WTC11 (cell line): ENCODE measurements around the gene PPWD1. TPM values are rescaled to one million over a fixed set of nuclear protein-coding genes. Genes with fewer than 3 reads are reported as not detected.

Source experiments
- CREB1 ChIP-seq: sonication (generic); formaldehyde crosslinking; IDR thresholded peaks from 2 replicates; pipeline ENCODE4 v1.8.0; 2023; ENCODE audit warnings: mild to moderate bottlenecking, missing genetic modification reagents
- FOXP1 ChIP-seq: sonication (generic); formaldehyde crosslinking; IDR thresholded peaks from 2 replicates; pipeline ENCODE4 v1.8.0; 2022; ENCODE audit warnings: missing genetic modification reagents, mild to moderate bottlenecking, moderate library complexity, borderline replicate concordance
- JUN ChIP-seq: sonication (generic); formaldehyde crosslinking; IDR thresholded peaks from 2 replicates; pipeline ENCODE4 v1.8.0; 2023; ENCODE audit warnings: mild to moderate bottlenecking, missing genetic modification reagents
- MYBL2 ChIP-seq: sonication (generic); formaldehyde crosslinking; IDR thresholded peaks from 2 replicates; pipeline ENCODE4 v1.8.1; 2023; ENCODE audit warnings: mild to moderate bottlenecking, moderate library complexity, missing genetic modification reagents
- NFE2L1 ChIP-seq: sonication (generic); formaldehyde crosslinking; IDR thresholded peaks from 2 replicates; pipeline ENCODE4 v1.8.1; 2023; ENCODE audit warnings: missing genetic modification reagents
- NR3C1 ChIP-seq: sonication (generic); formaldehyde crosslinking; conservative IDR thresholded peaks from 2 replicates; pipeline ENCODE4 v1.8.1; 2023; ENCODE audit warnings: low read depth, mild to moderate bottlenecking, missing genetic modification reagents
- SOX15 ChIP-seq: fragments of 250-450 bp; sonication (Bioruptor Pico); IDR thresholded peaks from 2 replicates; pipeline ENCODE4 v1.9.0; 2021; ENCODE audit warnings: mild to moderate bottlenecking
- TCF7 ChIP-seq: sonication (generic); formaldehyde crosslinking; IDR thresholded peaks from 2 replicates; pipeline ENCODE4 v1.8.0; 2022; ENCODE audit warnings: mild to moderate bottlenecking, low read depth, missing genetic modification reagents, moderate library complexity
- TEAD1 ChIP-seq: sonication (generic); formaldehyde crosslinking; IDR thresholded peaks from 2 replicates; pipeline ENCODE4 v1.8.0; 2022; ENCODE audit warnings: mild to moderate bottlenecking, missing genetic modification reagents
- ZNF138 ChIP-seq: sonication (generic); formaldehyde crosslinking; conservative IDR thresholded peaks from 2 replicates; pipeline ENCODE4 v1.8.1; 2022; ENCODE audit warnings: mild to moderate bottlenecking, moderate library complexity, missing genetic modification reagents
- ZNF416 ChIP-seq: fragments of 250-450 bp; sonication (Bioruptor Pico); IDR thresholded peaks from 2 replicates; pipeline ENCODE4 v1.9.0; 2021; ENCODE audit warnings: mild to moderate bottlenecking, inconsistent platforms
- total RNA-seq: library from RNA; stranded (reverse); gene quantifications from 3 replicates; pipeline ENCODE4 v1.2.3, GENCODE V29; 2021
- TF ChIP-seq, protein P1 (sequence below): sonication (generic); formaldehyde crosslinking; IDR thresholded peaks from 2 replicates; pipeline ENCODE4 v1.8.0; 2022; ENCODE audit warnings: missing genetic modification reagents
- TF ChIP-seq, protein P2 (sequence below): sonication (generic); formaldehyde crosslinking; IDR thresholded peaks from 2 replicates; pipeline ENCODE4 v1.8.1; 2023; ENCODE audit warnings: mild to moderate bottlenecking, missing genetic modification reagents
- TF ChIP-seq, protein P3 (sequence below): sonication (generic); formaldehyde crosslinking; IDR thresholded peaks from 2 replicates; pipeline ENCODE4 v1.8.0; 2022; ENCODE audit warnings: mild to moderate bottlenecking, missing genetic modification reagents
- TF ChIP-seq, protein P4 (sequence below): sonication (generic); formaldehyde crosslinking; IDR thresholded peaks from 2 replicates; pipeline ENCODE4 v1.8.1; 2022; ENCODE audit warnings: mild to moderate bottlenecking, moderate library complexity, missing genetic modification reagents
- TF ChIP-seq, protein P5 (sequence below): sonication (generic); formaldehyde crosslinking; conservative IDR thresholded peaks from 2 replicates; pipeline ENCODE4 v1.8.1; 2022; ENCODE audit warnings: mild to moderate bottlenecking, missing genetic modification reagents
- TF ChIP-seq, protein P6 (sequence below): sonication (generic); formaldehyde crosslinking; IDR thresholded peaks from 2 replicates; pipeline ENCODE4 v1.8.0; 2022; ENCODE audit warnings: mild to moderate bottlenecking, missing genetic modification reagents
- TF ChIP-seq, protein P7 (sequence below): sonication (generic); formaldehyde crosslinking; conservative IDR thresholded peaks from 2 replicates; pipeline ENCODE4 v1.8.1; 2023; ENCODE audit warnings: mild to moderate bottlenecking, low read depth, missing genetic modification reagents, moderate library complexity
- TF ChIP-seq, protein P8 (sequence below): sonication (generic); formaldehyde crosslinking; IDR thresholded peaks from 2 replicates; pipeline ENCODE4 v1.8.0; 2023; ENCODE audit warnings: missing genetic modification reagents
- TF ChIP-seq, protein P9 (sequence below): sonication (generic); formaldehyde crosslinking; IDR thresholded peaks from 2 replicates; pipeline ENCODE4 v1.8.1; 2023; ENCODE audit warnings: mild to moderate bottlenecking, missing genetic modification reagents, borderline replicate concordance

The PPWD1 gene
- total RNA-seq, 1 experiment from 2014 or later = 34.7 TPM

DNA sequence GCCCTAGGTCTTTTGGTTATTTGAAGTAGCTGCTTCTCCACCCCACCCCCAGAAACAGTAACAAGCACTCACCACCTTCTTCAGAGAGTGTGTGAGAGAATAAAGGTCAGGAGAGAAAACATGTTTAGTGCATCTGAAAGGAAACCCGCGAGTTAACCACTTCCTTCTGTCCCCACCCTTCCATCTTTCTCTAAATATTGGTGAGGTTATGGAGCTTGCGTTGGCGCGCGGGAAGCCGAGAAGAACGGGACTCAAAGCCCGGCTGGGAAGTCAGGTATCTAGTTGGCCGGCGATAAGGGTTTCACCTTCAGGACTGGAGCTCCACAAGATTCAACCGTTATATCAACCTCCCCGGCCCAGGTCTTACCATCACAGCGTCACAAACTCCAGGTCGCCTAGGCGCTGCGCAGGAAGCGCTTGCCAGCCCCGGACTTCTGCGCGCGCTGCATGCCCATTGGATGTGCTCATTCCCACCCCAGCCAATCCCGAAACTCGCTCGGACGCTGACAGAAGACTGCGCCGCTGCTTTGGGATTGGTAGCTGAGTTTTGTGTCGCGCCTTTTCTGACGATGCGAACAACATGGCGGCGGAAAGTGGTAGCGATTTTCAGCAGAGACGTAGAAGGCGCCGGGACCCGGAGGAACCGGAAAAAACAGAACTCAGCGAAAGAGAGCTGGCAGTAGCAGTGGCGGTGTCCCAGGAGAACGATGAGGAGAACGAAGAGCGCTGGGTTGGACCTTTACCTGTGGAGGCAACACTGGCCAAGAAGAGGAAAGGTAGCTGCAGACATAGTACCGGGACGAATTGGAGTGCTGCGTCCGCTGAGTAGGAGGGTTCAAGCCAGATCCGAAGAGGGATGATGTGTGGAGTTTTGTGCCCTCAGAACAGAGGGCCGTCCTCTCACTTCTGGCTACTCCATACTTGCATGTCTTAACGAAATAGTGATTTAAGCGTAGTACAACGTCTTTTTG, at the start of gene PPWD1, which contains the start of gene CENPK (continued):
- TF ChIP-seq, protein P1, sequence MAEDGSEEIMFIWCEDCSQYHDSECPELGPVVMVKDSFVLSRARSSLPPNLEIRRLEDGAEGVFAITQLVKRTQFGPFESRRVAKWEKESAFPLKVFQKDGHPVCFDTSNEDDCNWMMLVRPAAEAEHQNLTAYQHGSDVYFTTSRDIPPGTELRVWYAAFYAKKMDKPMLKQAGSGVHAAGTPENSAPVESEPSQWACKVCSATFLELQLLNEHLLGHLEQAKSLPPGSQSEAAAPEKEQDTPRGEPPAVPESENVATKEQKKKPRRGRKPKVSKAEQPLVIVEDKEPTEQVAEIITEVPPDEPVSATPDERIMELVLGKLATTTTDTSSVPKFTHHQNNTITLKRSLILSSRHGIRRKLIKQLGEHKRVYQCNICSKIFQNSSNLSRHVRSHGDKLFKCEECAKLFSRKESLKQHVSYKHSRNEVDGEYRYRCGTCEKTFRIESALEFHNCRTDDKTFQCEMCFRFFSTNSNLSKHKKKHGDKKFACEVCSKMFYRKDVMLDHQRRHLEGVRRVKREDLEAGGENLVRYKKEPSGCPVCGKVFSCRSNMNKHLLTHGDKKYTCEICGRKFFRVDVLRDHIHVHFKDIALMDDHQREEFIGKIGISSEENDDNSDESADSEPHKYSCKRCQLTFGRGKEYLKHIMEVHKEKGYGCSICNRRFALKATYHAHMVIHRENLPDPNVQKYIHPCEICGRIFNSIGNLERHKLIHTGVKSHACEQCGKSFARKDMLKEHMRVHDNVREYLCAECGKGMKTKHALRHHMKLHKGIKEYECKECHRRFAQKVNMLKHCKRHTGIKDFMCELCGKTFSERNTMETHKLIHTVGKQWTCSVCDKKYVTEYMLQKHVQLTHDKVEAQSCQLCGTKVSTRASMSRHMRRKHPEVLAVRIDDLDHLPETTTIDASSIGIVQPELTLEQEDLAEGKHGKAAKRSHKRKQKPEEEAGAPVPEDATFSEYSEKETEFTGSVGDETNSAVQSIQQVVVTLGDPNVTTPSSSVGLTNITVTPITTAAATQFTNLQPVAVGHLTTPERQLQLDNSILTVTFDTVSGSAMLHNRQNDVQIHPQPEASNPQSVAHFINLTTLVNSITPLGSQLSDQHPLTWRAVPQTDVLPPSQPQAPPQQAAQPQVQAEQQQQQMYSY (CRISPR knock-in tag) = no peak
- TF ChIP-seq NFE2L1 = peak; percentile 48; the same call in 1 of the 2 replicates
- TF ChIP-seq, protein P2, sequence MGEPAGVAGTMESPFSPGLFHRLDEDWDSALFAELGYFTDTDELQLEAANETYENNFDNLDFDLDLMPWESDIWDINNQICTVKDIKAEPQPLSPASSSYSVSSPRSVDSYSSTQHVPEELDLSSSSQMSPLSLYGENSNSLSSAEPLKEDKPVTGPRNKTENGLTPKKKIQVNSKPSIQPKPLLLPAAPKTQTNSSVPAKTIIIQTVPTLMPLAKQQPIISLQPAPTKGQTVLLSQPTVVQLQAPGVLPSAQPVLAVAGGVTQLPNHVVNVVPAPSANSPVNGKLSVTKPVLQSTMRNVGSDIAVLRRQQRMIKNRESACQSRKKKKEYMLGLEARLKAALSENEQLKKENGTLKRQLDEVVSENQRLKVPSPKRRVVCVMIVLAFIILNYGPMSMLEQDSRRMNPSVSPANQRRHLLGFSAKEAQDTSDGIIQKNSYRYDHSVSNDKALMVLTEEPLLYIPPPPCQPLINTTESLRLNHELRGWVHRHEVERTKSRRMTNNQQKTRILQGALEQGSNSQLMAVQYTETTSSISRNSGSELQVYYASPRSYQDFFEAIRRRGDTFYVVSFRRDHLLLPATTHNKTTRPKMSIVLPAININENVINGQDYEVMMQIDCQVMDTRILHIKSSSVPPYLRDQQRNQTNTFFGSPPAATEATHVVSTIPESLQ = no peak
- TF ChIP-seq, protein P3, sequence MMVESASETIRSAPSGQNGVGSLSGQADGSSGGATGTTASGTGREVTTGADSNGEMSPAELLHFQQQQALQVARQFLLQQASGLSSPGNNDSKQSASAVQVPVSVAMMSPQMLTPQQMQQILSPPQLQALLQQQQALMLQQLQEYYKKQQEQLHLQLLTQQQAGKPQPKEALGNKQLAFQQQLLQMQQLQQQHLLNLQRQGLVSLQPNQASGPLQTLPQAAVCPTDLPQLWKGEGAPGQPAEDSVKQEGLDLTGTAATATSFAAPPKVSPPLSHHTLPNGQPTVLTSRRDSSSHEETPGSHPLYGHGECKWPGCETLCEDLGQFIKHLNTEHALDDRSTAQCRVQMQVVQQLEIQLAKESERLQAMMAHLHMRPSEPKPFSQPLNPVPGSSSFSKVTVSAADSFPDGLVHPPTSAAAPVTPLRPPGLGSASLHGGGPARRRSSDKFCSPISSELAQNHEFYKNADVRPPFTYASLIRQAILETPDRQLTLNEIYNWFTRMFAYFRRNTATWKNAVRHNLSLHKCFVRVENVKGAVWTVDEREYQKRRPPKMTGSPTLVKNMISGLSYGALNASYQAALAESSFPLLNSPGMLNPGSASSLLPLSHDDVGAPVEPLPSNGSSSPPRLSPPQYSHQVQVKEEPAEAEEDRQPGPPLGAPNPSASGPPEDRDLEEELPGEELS (CRISPR knock-in tag) = peak; percentile 18; the same call in 1 of the 2 replicates
- peak; percentile 38; the same call in 1 of the 2 replicates for TF ChIP-seq TEAD1 (CRISPR knock-in tag)
- TF ChIP-seq, protein P4, sequence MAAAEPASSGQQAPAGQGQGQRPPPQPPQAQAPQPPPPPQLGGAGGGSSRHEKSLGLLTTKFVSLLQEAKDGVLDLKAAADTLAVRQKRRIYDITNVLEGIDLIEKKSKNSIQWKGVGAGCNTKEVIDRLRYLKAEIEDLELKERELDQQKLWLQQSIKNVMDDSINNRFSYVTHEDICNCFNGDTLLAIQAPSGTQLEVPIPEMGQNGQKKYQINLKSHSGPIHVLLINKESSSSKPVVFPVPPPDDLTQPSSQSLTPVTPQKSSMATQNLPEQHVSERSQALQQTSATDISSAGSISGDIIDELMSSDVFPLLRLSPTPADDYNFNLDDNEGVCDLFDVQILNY (CRISPR knock-in tag) = peak; percentile 98
- no peak for TF ChIP-seq NR3C1 (CRISPR knock-in tag)
- TF ChIP-seq CREB1 (CRISPR knock-in tag) = peak; percentile 72; the same call in 1 of the 2 replicates
- no peak for TF ChIP-seq JUN
- TF ChIP-seq, protein P5, sequence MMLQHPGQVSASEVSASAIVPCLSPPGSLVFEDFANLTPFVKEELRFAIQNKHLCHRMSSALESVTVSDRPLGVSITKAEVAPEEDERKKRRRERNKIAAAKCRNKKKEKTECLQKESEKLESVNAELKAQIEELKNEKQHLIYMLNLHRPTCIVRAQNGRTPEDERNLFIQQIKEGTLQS (CRISPR knock-in tag) = no peak
- TF ChIP-seq TCF7 (CRISPR knock-in tag) = no peak
- no peak for TF ChIP-seq SOX15 (CRISPR knock-in tag)
- TF ChIP-seq FOXP1 = peak; percentile 52; the same call in 1 of the 2 replicates
- TF ChIP-seq, protein P6, sequence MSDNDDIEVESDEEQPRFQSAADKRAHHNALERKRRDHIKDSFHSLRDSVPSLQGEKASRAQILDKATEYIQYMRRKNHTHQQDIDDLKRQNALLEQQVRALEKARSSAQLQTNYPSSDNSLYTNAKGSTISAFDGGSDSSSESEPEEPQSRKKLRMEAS = peak; percentile 81
- TF ChIP-seq, protein P7, sequence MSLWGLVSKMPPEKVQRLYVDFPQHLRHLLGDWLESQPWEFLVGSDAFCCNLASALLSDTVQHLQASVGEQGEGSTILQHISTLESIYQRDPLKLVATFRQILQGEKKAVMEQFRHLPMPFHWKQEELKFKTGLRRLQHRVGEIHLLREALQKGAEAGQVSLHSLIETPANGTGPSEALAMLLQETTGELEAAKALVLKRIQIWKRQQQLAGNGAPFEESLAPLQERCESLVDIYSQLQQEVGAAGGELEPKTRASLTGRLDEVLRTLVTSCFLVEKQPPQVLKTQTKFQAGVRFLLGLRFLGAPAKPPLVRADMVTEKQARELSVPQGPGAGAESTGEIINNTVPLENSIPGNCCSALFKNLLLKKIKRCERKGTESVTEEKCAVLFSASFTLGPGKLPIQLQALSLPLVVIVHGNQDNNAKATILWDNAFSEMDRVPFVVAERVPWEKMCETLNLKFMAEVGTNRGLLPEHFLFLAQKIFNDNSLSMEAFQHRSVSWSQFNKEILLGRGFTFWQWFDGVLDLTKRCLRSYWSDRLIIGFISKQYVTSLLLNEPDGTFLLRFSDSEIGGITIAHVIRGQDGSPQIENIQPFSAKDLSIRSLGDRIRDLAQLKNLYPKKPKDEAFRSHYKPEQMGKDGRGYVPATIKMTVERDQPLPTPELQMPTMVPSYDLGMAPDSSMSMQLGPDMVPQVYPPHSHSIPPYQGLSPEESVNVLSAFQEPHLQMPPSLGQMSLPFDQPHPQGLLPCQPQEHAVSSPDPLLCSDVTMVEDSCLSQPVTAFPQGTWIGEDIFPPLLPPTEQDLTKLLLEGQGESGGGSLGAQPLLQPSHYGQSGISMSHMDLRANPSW (CRISPR knock-in tag) = no peak
- TF ChIP-seq, protein P8, sequence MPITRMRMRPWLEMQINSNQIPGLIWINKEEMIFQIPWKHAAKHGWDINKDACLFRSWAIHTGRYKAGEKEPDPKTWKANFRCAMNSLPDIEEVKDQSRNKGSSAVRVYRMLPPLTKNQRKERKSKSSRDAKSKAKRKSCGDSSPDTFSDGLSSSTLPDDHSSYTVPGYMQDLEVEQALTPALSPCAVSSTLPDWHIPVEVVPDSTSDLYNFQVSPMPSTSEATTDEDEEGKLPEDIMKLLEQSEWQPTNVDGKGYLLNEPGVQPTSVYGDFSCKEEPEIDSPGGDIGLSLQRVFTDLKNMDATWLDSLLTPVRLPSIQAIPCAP (CRISPR knock-in tag) = no peak
- peak; percentile 46; the same call in 1 of the 2 replicates for TF ChIP-seq MYBL2 (CRISPR knock-in tag)
- no peak for TF ChIP-seq ZNF138 (CRISPR knock-in tag)
- TF ChIP-seq ZNF416 = no peak
- TF ChIP-seq, protein P9, sequence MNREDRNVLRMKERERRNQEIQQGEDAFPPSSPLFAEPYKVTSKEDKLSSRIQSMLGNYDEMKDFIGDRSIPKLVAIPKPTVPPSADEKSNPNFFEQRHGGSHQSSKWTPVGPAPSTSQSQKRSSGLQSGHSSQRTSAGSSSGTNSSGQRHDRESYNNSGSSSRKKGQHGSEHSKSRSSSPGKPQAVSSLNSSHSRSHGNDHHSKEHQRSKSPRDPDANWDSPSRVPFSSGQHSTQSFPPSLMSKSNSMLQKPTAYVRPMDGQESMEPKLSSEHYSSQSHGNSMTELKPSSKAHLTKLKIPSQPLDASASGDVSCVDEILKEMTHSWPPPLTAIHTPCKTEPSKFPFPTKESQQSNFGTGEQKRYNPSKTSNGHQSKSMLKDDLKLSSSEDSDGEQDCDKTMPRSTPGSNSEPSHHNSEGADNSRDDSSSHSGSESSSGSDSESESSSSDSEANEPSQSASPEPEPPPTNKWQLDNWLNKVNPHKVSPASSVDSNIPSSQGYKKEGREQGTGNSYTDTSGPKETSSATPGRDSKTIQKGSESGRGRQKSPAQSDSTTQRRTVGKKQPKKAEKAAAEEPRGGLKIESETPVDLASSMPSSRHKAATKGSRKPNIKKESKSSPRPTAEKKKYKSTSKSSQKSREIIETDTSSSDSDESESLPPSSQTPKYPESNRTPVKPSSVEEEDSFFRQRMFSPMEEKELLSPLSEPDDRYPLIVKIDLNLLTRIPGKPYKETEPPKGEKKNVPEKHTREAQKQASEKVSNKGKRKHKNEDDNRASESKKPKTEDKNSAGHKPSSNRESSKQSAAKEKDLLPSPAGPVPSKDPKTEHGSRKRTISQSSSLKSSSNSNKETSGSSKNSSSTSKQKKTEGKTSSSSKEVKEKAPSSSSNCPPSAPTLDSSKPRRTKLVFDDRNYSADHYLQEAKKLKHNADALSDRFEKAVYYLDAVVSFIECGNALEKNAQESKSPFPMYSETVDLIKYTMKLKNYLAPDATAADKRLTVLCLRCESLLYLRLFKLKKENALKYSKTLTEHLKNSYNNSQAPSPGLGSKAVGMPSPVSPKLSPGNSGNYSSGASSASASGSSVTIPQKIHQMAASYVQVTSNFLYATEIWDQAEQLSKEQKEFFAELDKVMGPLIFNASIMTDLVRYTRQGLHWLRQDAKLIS = no peak
